HL-60/S4 (cell line): ENCODE results near the gene CREB3L4.

Experiments
- in situ Hi-C: fragments of 300-500 bp; cut with MboI; formaldehyde crosslinking; loops from 2 replicates; pipeline ENCODE4 v1.14.3; 2022; ENCODE audit warnings: low sequenced_read_pairs

The CREB3L4 gene, protein sequence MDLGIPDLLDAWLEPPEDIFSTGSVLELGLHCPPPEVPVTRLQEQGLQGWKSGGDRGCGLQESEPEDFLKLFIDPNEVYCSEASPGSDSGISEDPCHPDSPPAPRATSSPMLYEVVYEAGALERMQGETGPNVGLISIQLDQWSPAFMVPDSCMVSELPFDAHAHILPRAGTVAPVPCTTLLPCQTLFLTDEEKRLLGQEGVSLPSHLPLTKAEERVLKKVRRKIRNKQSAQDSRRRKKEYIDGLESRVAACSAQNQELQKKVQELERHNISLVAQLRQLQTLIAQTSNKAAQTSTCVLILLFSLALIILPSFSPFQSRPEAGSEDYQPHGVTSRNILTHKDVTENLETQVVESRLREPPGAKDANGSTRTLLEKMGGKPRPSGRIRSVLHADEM

DNA sequence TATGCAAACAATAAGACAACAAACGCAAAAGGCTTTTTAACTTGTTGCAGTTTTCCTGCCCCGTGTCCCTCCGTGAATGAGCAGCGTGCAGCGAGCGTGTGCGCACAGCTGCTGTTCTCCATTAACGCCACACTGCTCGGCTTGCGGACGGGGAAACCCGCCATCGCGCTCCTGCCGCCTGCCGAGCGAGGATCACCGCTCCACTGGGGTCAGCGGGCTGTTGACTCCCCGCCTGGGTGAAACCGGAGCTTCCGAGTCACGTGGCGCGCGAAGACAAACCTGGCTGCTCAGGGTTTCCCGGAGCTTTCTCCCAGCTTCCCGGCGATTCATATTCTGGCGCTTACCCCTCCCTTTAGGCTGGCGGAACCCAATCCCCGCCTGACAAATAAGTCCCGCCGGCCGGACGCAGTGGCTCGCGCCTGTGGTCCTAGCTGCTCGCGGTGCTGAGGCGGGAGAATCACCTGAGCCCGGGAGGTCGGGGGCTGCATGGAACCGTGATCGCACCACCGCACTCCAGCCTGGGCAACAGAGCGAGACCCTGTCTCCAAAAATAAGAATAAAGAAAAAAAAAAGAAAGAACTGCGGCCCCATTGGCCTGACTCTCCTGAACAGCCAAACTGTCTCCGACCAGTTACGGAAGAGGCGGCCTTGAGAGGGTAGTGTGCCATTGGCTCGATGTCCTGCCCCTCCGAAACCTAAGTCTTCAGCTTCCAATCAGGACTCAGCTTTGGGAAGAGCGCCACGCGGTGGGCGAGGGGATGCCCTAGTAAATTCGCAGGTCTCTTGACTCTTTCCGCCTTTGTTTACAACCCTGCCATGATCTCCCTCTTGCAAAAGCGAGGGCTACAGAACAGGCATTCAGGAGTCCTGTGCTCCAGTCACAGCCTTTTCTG lies at the start of gene CREB3L4:
Gene CREB3L4 (plus strand): TSS at position 796 of the 893 bp plus-strand sequence. CDS start 624 bp downstream, outside the sequence.
- in situ Hi-C loops = no loop called here

- in situ Hi-C loops = no loop called here
Observed at GRCh38 chr1:153919876-153920852, 47.5 kb upstream of the CREB3L4 start.

GRCh38 chr1:153921080-153921802 lies 46.5 kb upstream of the CREB3L4 start:
- in situ Hi-C loops = no loop called here

GRCh38 chr1:153921803-153922075 lies 46.0 kb upstream of the CREB3L4 start:
- in situ Hi-C loops = no loop called here

DNA sequence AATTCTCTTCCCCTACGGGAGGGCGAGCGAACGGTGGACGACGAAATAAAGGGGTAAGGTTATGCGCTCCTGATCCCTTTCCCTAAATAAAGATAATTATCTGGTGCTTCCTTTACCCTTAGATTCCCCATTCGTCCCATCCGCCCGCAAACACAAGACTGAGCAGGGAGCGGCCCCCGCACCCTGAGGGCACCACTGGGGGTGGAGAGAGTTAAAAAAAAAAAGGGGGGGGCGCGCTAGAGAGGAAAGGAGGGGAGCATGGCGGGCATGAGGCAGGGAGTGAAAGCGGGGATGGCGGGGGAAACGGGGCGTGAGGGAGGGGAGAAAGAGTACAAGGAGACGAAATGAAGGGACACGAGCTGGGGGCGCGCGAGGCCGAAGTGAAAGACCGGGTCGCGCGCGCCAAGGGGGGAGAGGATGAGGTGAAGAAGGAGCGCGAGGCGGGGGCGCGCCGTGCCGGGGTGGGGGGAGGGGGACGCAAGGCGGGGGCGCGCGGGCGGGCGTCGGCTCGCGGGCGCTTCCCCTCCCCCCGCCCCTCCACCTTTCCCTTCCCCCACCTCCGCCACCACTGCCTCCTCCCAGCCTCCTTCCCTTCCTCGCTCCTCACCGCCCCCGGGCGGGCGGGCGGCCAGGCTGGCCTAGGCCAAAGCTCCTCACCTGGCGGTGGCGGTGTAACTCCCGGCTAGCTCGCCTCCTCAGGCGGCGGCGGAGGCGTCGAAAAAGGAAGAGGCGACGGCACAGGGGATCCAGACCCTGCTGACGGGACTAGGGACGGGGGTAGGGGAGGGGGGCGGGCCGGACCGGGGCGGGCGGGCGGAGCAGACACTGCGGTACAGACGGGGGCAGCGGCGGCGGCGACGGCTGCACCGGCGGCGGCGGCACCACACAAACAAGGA lies 45.4 kb upstream of the CREB3L4 start:
- in situ Hi-C loops = no loop called here

GRCh38 chr1:153922972-153923925 lies 44.5 kb upstream of the CREB3L4 start, which contains the start of gene GATAD2B:
GATAD2B (minus strand) TSS chr1:153922972; CDS start chr1:153828347, 94,625 bp downstream.
- in situ Hi-C loops = no loop called here

DNA sequence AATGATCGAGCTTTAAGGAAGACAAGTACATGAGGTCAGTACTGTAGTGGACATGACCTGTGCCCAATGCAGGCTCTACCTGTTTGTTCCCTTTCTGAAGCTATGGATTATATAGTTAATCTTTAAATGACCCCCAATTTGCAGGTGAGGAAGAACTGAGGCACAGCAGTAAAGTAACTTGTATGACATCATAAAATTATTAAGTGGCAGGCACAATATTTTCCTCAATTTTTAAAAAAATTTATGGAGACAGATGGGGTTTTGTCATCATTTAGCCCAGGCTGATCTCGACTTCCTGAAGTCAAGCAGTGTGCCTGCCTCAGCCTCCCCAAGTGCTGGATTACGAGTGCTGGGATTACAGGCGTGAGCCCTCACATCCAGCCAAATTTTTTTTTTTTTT lies 41.3 kb upstream of the CREB3L4 start:
- in situ Hi-C loops = no loop called here

DNA sequence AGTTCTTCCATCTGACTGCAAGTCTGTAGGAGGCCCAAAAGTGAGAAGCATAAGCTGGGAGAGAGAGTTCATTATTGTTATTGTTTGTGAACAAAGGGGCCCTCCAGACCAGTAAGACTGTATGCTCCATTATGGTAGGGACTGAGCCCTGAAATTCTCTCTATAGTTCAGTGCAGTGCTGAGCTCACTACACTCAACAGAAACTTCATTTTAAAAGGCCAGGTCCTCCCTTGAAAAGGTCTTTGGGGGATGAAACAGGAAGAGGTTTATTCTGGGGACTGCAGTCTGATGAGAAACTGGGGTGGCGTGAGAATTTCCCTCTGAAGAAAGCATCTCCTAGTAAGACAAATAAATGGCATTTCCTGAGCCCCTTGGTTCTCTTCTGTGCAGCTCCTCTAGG lies 39.5 kb upstream of the CREB3L4 start:
- in situ Hi-C loops = no loop called here

DNA sequence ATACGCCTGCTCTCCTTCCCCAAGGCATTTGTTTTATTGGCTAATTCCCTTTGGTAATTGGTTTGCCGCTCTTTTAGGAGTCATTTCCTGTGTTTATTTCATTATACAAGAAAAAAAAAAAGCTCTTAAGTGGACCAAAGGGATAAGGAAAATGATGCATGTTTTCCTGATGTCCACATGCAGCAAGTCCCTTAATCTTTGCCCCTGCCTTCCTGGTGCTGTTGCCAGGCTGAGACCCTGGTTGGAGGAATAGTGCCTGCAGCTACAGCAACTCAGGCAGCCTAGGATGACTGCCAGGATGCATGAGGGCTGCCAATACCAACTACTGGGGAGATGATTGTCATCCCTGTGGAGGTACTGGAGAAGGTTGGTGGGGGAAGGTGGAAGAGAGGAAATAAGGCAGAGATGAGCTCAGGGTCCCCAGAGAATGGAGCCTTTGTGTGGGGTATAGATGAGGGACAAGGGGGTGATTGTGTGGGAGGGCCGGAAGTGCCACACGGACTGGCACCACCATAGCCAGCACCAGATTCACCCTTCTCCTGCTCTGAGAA lies 38.8 kb upstream of the CREB3L4 start:
- in situ Hi-C loops = no loop called here

GRCh38 chr1:153929426-153929825 lies 38.3 kb upstream of the CREB3L4 start:
- in situ Hi-C loops = no loop called here

GRCh38 chr1:153929981-153930948 lies 37.4 kb upstream of the CREB3L4 start:
- in situ Hi-C loops = no loop called here

GRCh38 chr1:153932156-153933131 lies 35.3 kb upstream of the CREB3L4 start:
- in situ Hi-C loops = no loop called here

DNA sequence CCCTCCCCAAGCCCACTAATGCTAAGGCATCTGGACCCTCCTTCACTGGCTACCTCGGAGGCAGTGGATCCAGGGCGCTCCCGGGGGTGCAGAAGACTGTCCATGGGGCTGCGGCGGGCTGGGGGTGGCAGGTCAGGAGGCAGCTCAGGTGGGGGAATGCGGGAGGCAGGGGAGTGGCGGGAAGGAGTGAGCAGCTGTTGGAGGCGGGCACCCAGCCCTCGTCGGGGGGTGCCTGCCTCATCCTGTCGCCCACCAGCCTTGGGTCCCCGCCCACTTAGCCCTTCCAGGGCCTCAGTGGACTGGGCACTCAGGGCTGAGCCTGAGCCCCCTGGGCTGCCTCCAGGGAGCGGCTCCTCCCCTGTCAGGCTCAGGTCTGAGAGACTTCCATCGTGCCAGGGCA lies 34.3 kb upstream of the CREB3L4 start:
- in situ Hi-C loops = no loop called here

DNA sequence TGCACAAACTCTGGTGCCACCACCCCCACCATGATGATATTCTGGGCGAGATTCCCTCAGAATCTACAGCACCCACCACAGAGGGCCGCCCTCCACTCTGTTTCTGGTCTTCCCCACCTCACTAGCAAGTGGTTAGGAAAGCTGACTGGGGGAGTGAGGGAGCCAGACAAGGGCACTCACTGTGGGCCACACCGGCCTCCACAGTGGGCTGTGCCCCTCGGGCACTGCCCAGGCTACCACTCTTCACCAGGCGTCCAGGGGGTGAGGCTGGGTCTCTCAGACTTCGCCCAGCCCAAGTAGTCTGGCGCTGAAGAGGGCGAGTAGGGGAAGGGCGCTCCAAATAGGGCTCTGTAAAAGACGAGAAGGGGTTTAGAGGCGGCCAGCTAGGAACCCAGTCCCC lies 33.7 kb upstream of the CREB3L4 start:
- in situ Hi-C loops = no loop called here

- in situ Hi-C loops = no loop called here
Observed at GRCh38 chr1:153934746-153935145, 33.0 kb upstream of the CREB3L4 start.
